Activated T-cell treated with anti-CD3 and anti-CD28 coated beads, Interleukin-2, amount 50 U/mL, for 4 hours (primary cell): ENCODE data around the gene DHX35. TPM values are rescaled to one million over a fixed set of nuclear protein-coding genes. Genes with fewer than 3 reads are reported as not detected.

Experiments used
- total RNA-seq, 3 donors: library from RNA; stranded (reverse); gene quantifications; one replicate each; pipeline ENCODE4 v1.2.1, GENCODE V29; 2021

Gene DHX35
- total RNA-seq, 3 donors from 2014 or later, result 14.3 to 17.2 (median 15.8) TPM

Other genes starting within 250 kb of the DHX35 start
- not detected for gene SLC32A1, start 237.9 kb upstream of the DHX35 start, total RNA-seq
- gene ACTR5, start 213.9 kb upstream of the DHX35 start, total RNA-seq, result 10 to 100 TPM; 20.1 to 23.0 (median 21.1) TPM
- 100 to 1,000 TPM; 148 to 163 (median 160) TPM for gene PPP1R16B, start 156.6 kb upstream of the DHX35 start, total RNA-seq
- 1 to 10 TPM; 1.3 to 1.9 (median 1.4) TPM for gene FAM83D, start 35.9 kb upstream of the DHX35 start, total RNA-seq